HPDE6-E6E7 (cell line): ENCODE data around the gene SDK1.

Experiments
- DNase-seq: peaks from one replicate; pipeline ENCODE4 v3.0.0; 2011; ENCODE audit warnings: missing footprints; ENCODE audit errors: extremely low spot score

The SDK1 gene

DNA sequence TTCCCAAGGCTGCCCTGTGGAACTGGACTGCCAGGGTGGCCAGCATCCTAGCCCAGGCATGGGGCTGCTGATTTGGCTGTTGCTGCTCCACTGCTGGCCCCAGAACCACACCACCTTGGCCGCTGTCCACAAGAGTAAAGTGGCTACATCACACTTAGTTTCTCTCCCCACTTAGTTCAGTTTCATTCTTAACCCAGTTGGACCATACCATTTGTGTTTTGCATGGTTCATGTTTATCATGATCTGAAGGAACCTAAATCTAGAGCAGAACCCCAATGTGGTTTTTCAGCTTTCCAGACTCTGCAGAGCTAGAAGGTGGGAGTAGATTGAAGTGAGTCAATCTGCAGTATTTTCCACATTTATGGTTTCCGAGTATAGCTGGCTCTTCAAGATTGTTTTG, 32.8 kb downstream of the SDK1 start:
- DNase-seq, result no peak

DNA sequence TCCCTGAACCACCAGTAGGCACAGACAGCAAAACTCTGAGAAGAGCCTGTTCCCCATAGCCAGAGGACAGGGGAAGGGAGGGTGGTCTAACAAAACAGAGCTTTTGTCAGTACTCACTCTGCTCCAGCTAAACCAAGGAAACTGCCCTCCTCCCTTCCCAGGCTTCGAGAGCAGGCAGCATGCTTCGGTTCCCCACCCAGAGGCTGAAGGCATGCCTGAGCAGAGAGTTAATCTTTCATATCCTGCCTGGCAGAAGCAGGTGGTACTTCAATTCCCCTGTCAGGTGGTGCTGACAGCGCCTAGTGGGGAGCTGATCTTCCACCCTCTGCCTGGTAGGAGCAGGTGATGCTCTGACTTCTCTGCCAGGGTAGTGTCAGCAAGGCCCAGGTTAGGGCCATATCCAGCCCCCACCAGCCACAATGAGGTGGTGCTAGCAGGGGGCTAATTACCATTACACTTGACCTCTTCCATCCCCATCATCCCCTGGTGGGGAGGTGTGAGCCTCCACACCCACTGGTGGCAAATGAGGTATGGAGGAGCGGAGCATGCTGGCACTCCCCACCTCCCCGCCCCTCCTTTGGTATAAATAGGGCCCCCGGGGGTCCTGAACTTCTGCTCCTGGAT, 35.1 kb downstream of the SDK1 start:
- no peak for DNase-seq

GRCh38 chr7:3338161-3338560, 37.1 kb downstream of the SDK1 start:
- DNase-seq, result no peak

DNA sequence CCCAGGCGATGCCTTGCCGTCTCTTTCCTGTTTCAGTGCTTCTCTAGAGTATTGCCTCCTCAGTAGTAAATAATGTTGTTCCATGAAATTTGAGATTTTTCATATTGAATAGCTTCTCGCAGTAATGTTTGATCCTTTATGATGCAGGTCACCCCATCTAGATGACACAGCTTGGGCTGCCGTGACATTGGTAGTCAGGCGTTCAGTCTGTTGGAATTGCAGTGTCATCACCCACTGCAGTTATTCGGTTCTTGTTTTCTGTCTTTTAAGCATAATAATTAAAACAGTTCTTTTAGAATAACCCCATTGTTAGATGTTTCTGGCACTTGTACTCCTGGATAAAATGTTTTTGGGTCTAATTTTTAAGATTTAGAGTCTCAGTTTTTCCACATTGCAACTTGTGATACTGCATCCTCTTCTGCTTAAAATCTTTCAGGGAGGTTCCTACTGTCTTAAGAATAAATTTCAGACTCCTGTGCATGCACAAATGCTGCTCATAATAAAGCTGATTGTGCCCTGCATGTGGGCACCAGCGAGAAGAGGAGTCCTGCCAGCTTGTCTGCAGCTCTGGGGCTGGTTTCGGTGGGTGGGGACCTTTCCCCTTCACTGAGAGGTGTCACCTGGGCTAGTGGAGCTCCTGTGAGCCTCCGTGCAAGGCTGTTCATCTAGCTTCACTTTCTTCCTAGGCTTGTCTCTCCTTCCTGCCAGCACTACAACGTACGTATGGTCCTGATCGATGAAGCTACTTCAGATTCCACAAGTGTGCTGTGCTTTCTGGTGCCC, 44.8 kb downstream of the SDK1 start:
- DNase-seq, result no peak

DNA sequence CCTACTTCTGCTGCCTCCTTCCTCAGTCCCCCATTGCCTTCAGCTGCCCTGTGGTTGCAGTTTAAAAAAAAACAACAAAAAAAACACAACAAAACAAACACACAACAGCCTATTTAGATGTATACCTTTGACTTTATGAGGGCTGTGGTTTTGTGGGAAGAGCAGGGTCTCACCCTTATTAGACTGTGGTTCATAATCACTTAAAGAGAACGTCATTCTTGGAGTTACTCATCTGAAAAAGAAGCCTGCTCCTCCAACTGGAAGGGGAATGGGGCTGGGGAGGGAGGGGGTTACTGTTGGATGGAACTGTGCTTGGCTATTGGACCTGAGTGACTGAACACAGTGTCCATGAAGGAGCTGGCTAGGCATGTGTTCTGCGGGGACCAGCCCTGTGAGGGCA, 48.1 kb downstream of the SDK1 start:
- no peak for DNase-seq

- no peak for DNase-seq
These were observed 55.1 kb downstream of the SDK1 start for GRCh38 chr7:3356173-3356572.

- DNase-seq, result no peak
These were observed 57.9 kb downstream of the SDK1 start for GRCh38 chr7:3358991-3359390.

- DNase-seq, result no peak
These were observed 66.2 kb downstream of the SDK1 start for GRCh38 chr7:3367261-3367660.

- DNase-seq, result no peak
These were observed 69.2 kb downstream of the SDK1 start for GRCh38 chr7:3370068-3370830.

DNA sequence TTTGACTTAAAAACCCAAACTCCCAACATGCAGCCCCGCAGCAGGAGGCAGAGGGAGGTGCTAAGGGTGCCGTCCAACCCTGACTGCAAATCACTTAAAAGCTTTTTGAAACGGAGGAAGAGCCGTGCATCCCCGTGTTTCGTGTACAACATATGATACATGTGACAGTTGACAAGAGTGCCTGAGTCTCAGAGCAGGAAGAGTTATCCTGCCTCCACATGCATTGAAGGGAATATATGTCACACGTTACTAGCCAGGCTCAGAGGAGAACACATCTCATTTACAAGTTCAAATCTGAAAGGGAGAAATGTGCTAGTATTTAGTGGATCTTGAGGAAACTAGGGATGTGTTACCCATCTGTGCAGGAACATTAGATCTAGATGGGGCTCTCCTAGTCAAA, 69.9 kb downstream of the SDK1 start:
- no peak for DNase-seq

GRCh38 chr7:3371601-3372000, 70.5 kb downstream of the SDK1 start:
- DNase-seq, result no peak

DNA sequence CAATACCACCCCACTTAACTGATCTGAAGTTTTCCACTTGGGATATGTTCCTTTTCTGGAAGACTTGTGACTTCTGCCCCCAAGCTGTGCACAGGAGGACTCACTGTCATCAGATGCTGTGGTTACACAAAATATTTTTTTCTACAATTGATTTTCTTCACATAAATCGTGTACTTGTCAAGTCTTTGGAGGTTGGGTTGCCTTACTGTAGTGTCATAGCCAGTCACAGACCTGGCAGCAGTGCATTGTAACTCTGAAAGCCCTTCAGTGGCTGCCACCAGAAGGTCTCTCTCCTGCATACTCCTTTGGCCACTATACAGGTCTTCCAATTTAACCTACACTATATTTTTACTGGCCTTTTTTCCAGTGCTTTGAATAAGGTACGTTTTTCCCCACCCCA, 73.2 kb downstream of the SDK1 start:
- DNase-seq, result no peak

- no peak for DNase-seq
These were observed 77.5 kb downstream of the SDK1 start for GRCh38 chr7:3378390-3379150.

DNA sequence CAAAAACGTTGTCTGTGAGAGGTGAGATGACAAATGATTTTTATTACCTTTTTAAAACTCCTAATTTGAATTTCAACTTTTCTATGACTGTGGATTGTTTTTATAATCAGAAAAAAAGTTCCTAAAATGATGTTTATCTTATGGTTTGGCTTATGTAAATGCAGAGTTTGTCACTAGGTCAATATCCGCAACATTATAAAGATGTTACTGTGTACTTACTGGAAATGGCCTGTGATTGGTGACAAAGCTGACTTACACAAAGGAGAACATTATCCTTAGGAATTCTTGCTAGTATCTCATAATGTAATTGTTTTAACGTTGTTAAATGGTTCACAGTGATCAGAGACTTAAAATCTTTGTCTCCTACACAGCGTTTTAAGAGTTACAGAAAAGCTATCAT, 79.0 kb downstream of the SDK1 start:
- DNase-seq, result no peak

GRCh38 chr7:3380886-3381685, 80.0 kb downstream of the SDK1 start:
- no peak for DNase-seq

- no peak for DNase-seq
These were observed 85.6 kb downstream of the SDK1 start for GRCh38 chr7:3386423-3387190.

DNA sequence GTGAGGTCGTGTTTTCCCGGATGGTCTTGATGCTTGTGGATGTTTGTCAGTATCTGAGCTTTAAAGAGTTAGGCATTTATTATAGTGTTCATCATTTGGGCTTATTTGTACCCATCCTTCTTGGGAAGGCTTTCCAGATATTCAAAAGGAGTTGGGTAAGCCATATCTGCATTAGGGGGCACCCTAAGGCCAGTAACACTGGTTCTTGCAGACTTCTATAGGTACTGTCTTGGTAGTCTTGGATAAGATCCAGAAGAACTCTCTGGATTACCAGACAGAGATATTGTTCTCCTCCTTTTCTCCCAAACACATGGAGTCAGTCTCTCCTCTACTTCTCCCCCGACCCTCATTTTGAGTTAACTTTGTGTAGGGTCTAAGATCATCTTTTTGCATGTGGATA, 92.8 kb downstream of the SDK1 start:
- DNase-seq, result no peak

DNA sequence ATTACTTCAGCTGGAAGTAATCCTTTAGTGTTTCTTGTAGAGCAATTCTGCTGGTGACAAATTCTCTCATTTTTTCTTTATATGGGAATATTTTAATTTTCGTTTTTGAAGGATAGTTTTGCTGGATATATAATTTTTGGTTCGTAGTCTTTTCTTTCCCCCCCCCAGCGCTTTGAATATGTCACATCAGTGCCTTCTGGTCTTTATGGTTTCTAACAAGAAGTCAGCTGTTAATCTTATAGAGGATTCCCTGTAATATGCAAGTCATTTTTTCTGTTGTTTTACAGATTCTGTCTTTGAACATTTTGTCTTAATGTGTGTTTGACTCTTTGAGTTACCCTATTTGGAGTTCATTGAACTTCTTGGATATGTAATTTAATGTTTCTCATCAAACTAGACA, 96.3 kb downstream of the SDK1 start:
- DNase-seq, result no peak

- no peak for DNase-seq
These were observed 98.8 kb downstream of the SDK1 start for GRCh38 chr7:3399858-3400257.

GRCh38 chr7:3404501-3404900, 103.4 kb downstream of the SDK1 start:
- DNase-seq, result no peak
